Endodermal cell (in vitro differentiated cells): Measurements from ENCODE around the gene COL4A1. TPM values are rescaled to one million over a fixed set of nuclear protein-coding genes. Genes with fewer than 3 reads are reported as not detected.

Experiments used
- DNase-seq: peaks from one replicate; pipeline ENCODE4 v3.0.0-alpha.2; 2017
- H3K27ac ChIP-seq: 2 replicates; pipeline ENCODE4 v1.5.1; 2013; ENCODE audit warnings: mild to moderate bottlenecking, low read depth, low read length, moderate library complexity
- H3K27me3 ChIP-seq: 2 replicates; pipeline ENCODE4 v1.6.1; 2013; ENCODE audit warnings: mild to moderate bottlenecking, low read length, moderate library complexity; ENCODE audit not compliant: insufficient read depth, control insufficient read depth, poor library complexity, severe bottlenecking
- H3K36me3 ChIP-seq: 2 replicates; pipeline ENCODE4 v1.7.0; 2013; ENCODE audit warnings: mild to moderate bottlenecking, low read length, moderate library complexity; ENCODE audit not compliant: control insufficient read depth, insufficient read depth
- H3K4me1 ChIP-seq: one replicate; pipeline ENCODE4 v1.7.0; 2013; ENCODE audit warnings: low read length; ENCODE audit not compliant: control insufficient read depth, insufficient read depth
- H3K4me3 ChIP-seq: 2 replicates; pipeline ENCODE4 v1.5.1; 2013; ENCODE audit warnings: mild to moderate bottlenecking, low read length, moderate library complexity
- H3K9ac ChIP-seq: 2 replicates; pipeline ENCODE4 v1.6.1; 2013; ENCODE audit warnings: mild to moderate bottlenecking, low read length, moderate library complexity; ENCODE audit not compliant: poor library complexity, severe bottlenecking; ENCODE audit errors: extremely low read depth
- H3K9me3 ChIP-seq: 2 replicates; pipeline ENCODE4 v1.6.1; 2013; ENCODE audit warnings: mild to moderate bottlenecking, low read length, moderate library complexity; ENCODE audit not compliant: control insufficient read depth
- H3K27ac Mint-ChIP-seq: 2 replicates; pipeline ENCODE4 v1.8.0; 2020; ENCODE audit warnings: mixed read lengths
- H3K27me3 Mint-ChIP-seq: 2 replicates; pipeline ENCODE4 v1.8.0; 2021; ENCODE audit warnings: mild to moderate bottlenecking, mixed read lengths; ENCODE audit not compliant: insufficient read depth
- H3K36me3 Mint-ChIP-seq: 2 replicates; pipeline ENCODE4 v1.8.0; 2020; ENCODE audit warnings: low read depth, mixed read lengths
- H3K4me1 Mint-ChIP-seq: 2 replicates; pipeline ENCODE4 v1.8.0; 2020; ENCODE audit warnings: mixed read lengths
- H3K4me3 Mint-ChIP-seq: 2 replicates; pipeline ENCODE4 v1.8.0; 2020; ENCODE audit warnings: mild to moderate bottlenecking, moderate library complexity, mixed read lengths
- H3K9me3 Mint-ChIP-seq: 2 replicates; pipeline ENCODE4 v1.8.0; 2020; ENCODE audit warnings: mild to moderate bottlenecking, mixed read lengths
- WGBS, 2 experiments: methylation state at CpG; one replicate each; pipeline versions ENCODE4 v1.1.5 to v1.1.7; 2013; ENCODE audit warnings: missing lambda C conversion rate in 2 of 2, mixed read lengths in 1 of 2; ENCODE audit not compliant: insufficient coverage in 1 of 2, insufficient read length in 1 of 2; 5-methylcytosine and 5-hydroxymethylcytosine counted together
- total RNA-seq, 2 donors: library from RNA; stranded (reverse); fragmentation: NEBNext Ultra II Directional in 1 of 2; extraction: Animal tissue kit (Norgen Biotek cat#: 25700) in 1 of 2; gene quantifications; 2 replicates in 1 of 2; 3 replicates in 1 of 2; pipeline ENCODE4 v1.2.1, GENCODE V29; 2021
- TF ChIP-seq, protein P1 (sequence below): fragments of 200-600 bp; sonication (generic); conservative IDR thresholded peaks from 2 replicates; pipeline ENCODE4 v1.5.0; 2021; ENCODE audit warnings: antibody characterized with exemption, mild to moderate bottlenecking

COL4A1 gene
- total RNA-seq, 2 donors from 2014 or later = 702 to 764 TPM

DNA sequence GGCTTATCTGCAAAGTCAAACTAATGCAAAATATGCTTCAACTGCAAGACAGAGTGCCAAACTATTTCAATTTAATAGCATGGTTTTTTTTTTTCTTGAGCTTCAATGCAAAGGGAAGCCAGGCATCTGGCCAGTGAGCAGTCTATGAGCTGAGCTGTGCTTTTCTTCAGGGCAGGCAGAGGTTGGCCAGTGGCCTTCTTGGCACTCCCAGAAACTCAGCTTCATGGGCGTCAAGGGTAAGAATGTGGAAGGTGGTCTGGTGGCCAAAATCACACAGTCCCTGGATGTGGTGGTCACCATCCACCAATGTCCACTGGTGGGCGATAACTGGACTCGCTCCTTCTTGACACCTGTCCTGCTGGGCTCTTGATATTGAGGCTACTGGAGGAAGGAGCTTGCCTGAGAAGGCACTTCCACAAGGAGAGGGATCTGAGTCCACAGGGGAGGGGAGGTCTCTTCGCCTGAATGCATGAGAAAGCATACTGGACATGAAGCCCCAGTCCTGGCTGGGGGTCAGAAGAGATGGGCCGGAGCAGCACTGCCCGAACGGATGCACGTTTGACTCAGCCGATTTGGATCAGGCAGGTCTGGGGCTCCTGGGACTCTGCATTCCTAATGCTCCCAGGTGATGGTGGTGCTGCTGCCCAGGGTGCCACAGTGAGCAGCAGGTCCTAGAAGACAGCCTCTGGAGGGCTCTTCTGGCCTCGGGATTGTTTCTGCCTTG lies 17.2 kb upstream of the COL4A1 start:
- Histone ChIP-seq H3K27me3 (no peaks in the 10 kb centered on the region), H3K9ac (no peak overlapping the region), H3K4me1 (peaks cover 30% of the 10 kb centered on the region), H3K36me3 (peaks cover 59% of the 10 kb centered on the region), H3K27ac (no peak overlapping the region), H3K9me3 (no peaks in the 10 kb centered on the region), H3K4me3 (no peak overlapping the region)
- H3K36me3 Mint-ChIP-seq = peaks cover 50% of the 10 kb centered on the region
- WGBS, 2 experiments = 92 to 99% methylated on average over 10 of the region's 10 CpGs
- H3K27ac Mint-ChIP-seq = peak overlapping the region; percentile 74
- H3K9me3 Mint-ChIP-seq = no peaks in the 10 kb centered on the region
- no peak for DNase-seq
- no peaks in the 10 kb centered on the region for H3K27me3 Mint-ChIP-seq
- no peak overlapping the region for H3K4me3 Mint-ChIP-seq
- TF ChIP-seq, protein P1, sequence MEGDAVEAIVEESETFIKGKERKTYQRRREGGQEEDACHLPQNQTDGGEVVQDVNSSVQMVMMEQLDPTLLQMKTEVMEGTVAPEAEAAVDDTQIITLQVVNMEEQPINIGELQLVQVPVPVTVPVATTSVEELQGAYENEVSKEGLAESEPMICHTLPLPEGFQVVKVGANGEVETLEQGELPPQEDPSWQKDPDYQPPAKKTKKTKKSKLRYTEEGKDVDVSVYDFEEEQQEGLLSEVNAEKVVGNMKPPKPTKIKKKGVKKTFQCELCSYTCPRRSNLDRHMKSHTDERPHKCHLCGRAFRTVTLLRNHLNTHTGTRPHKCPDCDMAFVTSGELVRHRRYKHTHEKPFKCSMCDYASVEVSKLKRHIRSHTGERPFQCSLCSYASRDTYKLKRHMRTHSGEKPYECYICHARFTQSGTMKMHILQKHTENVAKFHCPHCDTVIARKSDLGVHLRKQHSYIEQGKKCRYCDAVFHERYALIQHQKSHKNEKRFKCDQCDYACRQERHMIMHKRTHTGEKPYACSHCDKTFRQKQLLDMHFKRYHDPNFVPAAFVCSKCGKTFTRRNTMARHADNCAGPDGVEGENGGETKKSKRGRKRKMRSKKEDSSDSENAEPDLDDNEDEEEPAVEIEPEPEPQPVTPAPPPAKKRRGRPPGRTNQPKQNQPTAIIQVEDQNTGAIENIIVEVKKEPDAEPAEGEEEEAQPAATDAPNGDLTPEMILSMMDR = no peak
- H3K4me1 Mint-ChIP-seq = peaks cover 80% of the 10 kb centered on the region

DNA sequence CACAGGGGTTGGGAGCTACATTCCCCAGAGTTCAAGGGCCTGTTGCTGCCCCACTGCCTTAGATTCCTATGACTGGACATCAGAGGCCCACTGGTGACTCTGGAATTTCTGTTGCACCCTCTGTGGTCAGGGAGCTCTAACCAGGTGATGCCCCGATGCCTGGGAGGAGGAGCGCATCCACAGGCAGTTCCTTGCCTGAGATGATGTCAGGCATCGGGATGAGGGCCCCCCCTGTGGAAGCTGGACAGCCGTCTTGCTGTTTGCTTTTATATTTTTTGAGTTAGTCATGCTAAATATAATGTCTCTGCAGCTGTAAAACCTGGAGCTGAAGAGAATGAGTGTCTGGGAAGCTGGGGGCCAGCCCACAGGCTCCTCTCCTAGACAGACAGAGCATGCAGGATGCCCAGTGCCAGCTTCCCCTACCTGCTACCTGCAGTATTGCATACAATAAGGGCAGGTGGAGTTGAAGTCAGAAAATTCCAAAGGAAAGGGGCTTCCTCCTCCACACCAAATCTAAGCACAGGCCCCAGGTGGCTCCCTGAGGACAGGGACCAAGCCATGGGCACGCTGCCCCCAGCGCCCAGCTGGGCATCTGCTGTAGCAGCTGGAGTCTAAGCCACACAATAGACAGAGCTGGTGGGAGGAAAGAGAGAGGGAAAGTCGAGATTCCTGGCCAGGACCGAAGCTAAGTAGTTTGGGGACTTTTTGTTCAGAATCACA lies 16.4 kb upstream of the COL4A1 start:
- Histone ChIP-seq H3K27me3 (no peaks in the 10 kb centered on the region), H3K27ac (no peak overlapping the region), H3K4me3 (no peak overlapping the region), H3K36me3 (peaks cover 55% of the 10 kb centered on the region), H3K4me1 (peaks cover 30% of the 10 kb centered on the region), H3K9ac (no peak overlapping the region), H3K9me3 (no peaks in the 10 kb centered on the region)
- TF ChIP-seq, protein P1 = peak; percentile 68
- no peak overlapping the region for H3K4me3 Mint-ChIP-seq
- 90 to 94% methylated on average over 6 to 8 of the region's 8 CpGs for WGBS, 2 experiments
- peak; percentile 71 for DNase-seq
- H3K9me3 Mint-ChIP-seq = no peaks in the 10 kb centered on the region
- H3K4me1 Mint-ChIP-seq = peaks cover 79% of the 10 kb centered on the region
- H3K36me3 Mint-ChIP-seq = peaks cover 41% of the 10 kb centered on the region
- H3K27ac Mint-ChIP-seq = no peak overlapping the region
- H3K27me3 Mint-ChIP-seq = no peaks in the 10 kb centered on the region

DNA sequence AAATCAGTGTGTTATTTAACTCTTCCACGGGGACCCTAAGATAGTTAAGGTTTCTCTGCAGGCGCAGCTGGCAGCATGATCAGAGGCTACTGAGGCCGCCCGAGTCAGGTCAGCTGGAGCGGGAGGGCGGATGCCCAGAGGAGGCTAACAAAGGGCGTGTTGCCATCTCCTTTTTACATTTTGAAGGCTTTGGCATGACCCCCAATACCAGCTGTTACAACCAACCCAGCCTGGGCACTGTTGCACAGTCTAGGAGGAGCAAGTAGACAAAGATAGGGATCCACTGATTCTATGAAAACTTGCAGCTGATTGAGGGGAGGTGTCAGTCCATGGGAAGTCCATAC lies 15.8 kb upstream of the COL4A1 start:
- H3K9ac ChIP-seq = no peak overlapping the region
- no peaks in the 10 kb centered on the region for H3K27me3 Mint-ChIP-seq
- peaks cover 78% of the 10 kb centered on the region for H3K4me1 Mint-ChIP-seq
- no peak overlapping the region for H3K27ac Mint-ChIP-seq
- no peaks in the 10 kb centered on the region for H3K9me3 Mint-ChIP-seq
- TF ChIP-seq, protein P1 = no peak
- 97 to 98% methylated on average over 6 to 7 of the region's 7 CpGs for WGBS, 2 experiments
- DNase-seq = no peak
- no peak overlapping the region for H3K4me3 ChIP-seq
- H3K9me3 ChIP-seq = no peaks in the 10 kb centered on the region
- H3K4me1 ChIP-seq = peaks cover 30% of the 10 kb centered on the region
- no peaks in the 10 kb centered on the region for H3K27me3 ChIP-seq
- H3K36me3 Mint-ChIP-seq = peaks cover 44% of the 10 kb centered on the region
- H3K27ac ChIP-seq = no peak overlapping the region
- no peak overlapping the region for H3K4me3 Mint-ChIP-seq
- peaks cover 56% of the 10 kb centered on the region for H3K36me3 ChIP-seq
